Ecto neural progenitor cell (in vitro differentiated cells): Measurements from ENCODE around the gene TEKTIP1.
A peak's percentile ranks its signal among the peaks of the same experiment; 100 is the strongest.
"Not testable (repeated sequence)": the region's sequence is repeated elsewhere in the genome, so short reads cannot be mapped to it uniquely, and the experiment has no call there.

Experiments used
- DNase-seq: peaks from one replicate; pipeline ENCODE4 v3.0.0-alpha.2; 2018; ENCODE audit warnings: low spot score

TEKTIP1 gene

DNA sequence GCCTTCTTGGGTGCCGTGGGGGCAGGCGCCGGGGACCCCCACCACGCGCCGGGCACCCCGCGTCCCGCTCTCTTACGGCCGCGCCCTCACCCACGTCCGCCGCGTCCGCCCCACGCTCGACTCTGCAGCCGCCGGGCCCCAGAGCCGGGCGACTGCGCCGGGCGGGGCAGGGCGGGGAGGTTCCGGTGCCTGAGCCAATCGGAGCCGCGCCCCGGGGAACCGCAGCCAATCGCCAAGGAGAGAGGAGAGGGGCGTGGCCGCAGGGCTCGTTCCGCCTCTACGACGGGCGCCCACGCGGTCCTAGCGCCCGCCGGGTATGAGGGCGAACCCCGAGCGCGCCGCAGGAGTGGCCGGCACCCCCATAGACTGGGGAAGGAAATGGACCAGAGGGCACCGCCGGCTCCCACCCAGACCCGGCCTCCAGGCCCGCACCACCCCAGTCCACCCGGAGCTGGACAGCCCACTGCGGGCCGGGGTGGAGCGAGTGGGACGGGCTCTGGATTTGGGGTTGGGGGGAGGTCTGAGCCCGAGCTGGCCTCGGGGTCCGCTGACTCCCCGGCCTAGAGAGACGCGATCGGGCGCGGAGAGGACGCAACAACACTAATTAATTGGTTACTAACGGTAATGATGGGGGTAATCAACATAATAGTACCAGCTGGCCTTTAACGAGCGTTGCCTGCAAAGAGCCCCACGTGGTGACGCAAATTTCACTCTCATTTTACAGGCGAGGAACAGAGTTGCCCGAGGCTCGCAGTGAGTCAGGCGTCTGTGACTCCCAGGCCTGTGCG, 18.7 kb downstream of the TEKTIP1 start, which contains the start of gene MFSD12:
MFSD12 (minus strand) TSS at position 126 of the 788 bp plus-strand sequence. CDS start 183 bp downstream, outside the sequence.
- peak; percentile 96 for DNase-seq

DNA sequence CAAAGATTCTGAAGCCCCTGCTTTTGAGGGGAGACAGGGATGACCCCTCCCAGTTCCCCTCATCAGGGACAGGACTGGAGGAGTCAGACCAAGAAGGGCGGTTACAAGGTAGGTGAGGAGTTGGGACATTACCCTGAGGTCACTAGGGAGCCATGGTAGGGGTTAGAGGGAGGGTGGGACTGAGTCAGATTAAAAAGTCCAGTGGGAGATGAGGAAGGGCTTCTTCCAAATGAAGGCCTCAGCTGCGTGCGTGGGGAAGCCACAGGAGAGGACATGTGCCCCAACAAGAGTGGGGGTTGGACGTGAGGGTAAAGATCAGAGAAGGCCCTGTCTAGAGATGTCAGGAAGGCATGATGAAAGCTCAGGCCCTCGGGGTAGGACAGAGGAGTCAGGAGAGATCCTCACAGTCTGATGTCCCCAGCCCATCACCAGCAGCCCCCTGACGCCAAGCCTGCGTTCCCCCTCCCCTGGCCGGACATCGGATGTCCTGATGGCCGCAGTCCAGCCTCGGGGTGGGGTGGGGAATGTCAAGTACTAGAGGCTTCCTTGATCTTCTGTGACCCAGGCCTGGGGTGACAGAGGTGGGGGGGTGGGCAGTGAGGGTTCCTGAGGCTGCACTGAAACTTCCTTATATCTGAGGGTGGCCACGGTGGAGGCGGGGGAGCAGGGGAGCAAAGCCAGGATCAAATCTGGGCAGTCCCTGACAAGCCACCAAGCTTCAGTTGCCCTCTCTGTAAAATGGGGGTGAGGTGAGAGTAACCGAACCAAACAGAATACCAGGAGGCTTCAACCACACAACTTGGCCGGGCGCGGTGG, 24.9 kb downstream of the TEKTIP1 start:
- no peak for DNase-seq

DNA sequence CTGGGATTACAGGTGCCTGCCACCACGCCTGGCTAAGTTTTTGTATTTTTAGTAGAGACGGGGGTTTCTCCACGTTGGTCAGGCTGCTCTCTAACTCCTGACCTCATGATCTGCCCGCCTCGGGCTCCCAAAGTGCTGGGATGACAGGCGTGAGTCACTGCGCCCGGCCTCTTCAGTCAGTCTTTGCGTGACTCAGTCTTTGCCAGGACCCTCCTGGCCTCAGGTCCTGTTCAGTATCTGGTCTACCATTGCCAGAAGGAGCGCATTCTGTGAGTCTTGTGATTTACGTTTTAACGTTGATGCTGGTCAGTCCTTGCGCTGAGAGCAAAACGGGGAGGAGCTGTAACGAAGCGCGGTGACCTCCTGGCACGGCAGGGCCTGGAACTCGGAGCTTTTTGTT, 26.2 kb downstream of the TEKTIP1 start:
- DNase-seq: no peak

DNA sequence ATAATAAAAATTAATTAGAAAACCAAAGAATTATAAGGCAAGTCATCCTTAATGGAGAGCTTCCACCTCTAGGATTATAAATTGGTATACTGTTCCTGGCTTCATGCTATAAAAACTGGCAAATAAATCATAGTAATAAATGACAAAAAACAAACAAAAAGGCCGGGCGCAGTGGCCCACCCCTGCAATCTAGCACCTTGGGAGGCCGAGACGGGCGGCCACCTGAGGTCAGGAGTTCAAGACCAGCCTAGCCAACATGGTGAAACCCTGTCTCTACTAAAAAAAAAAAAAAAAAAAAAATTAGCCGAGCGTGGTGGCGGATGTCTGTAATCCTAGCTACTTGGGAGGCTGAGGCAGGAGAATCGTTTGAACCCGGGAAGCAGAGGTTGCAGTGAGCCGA, 31.1 kb downstream of the TEKTIP1 start:
- DNase-seq: not testable (repeated sequence)

DNA sequence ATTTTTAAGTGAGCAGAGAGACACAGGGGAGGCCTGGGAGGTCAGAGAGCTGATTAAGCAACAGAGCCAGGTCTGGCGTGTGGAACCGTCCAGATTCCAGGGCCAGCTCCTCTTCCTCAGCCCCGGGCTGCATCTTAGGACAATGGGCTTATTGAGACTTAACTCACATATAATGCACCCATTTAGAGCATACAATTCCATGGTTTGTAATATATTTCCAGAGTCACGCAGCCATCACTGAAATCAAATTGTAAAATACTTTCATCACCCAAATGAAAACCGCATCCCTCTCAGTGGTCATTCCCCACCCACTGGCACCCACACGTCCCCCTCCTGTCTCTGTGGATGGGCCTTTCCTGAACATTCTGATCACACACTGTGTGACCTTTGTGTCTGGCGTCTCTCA, 31.6 kb downstream of the TEKTIP1 start:
- no peak for DNase-seq

DNA sequence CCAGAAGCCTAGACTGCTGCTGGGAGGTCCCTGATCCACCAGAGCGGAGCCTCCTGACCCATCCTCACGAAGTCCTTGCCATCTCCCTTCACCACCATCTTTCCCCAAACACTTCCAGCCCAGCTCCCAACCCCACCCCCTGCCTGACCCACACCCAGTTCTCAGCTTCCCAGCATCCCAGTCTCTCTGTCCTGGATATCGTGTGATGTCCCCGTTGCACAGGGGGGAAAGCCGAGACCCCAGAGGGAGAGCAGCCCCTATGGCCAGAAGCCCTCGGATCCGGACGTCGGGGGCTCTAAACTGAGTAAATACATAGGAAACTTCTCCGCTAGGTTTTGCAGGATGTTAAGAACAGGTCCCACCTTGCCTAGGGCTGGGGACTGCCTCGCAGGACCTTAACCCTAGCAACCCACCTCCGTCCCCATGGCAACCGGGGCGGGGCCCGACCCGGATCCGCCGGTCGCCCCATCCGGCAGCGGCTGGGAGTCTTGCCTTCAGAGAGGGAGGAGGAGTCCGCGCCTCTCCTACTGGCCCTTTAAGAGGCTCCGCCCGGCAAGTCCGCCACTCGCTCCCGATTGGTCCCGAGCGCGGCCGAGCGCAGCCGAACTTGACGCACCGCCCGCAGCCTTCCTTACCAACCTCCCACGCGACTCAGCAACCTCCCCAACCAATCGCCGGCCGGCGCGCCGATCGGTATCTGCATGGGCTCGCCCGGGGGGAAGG, 33.3 kb downstream of the TEKTIP1 start:
- peak; percentile 100 for DNase-seq

DNA sequence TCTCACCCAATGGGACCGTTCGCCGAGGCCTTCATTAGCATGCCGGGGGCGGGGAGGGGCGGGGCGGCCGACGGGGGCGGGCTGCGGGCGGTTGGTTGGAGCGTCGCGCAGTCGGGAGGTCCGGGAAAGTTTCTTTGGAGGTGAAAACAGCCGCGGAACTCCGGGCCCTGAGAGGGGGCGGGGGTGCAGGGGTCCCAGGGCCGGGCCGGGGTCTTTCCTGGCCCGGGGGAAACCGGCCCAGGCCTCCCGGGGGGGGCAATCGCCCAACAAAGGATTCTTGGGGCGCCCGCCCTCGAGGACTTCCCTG, 33.8 kb downstream of the TEKTIP1 start, which contains the start of gene HMG20B:
HMG20B (plus strand) TSS at position 90 of the 307 bp plus-strand sequence. CDS start 366 bp downstream, outside the sequence.
- no peak for DNase-seq

DNA sequence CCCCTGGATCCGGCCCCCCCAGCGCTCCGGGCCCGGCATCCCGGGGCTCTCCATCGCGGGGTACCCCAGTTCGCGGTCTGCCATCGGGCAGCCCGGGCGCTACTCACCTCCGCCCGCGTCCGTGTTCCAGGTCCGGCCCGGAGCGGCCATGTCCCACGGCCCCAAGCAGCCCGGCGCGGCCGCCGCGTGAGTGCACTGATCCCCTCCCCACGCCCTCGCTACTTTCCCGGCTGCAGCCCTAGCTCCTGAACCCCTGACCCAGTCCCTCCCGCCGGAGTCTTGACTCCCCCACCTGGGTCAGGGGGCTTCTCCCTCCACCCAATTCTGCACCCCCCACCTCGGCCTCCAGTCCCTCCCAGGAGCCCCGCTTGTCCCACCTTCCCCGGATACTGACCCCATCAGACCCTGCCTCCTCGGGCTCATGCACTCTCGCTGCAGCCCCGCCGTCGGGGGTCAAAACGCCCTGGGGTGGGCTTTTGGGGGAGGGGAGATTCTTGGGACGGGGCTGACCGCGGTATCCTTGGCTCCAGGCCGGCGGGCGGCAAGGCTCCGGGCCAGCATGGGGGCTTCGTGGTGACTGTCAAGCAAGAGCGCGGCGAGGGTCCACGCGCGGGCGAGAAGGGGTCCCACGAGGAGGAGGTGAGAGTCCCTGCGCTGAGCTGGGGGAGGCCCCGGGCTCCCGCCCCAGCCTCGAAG, 34.3 kb downstream of the TEKTIP1 start:
- no peak for DNase-seq

DNA sequence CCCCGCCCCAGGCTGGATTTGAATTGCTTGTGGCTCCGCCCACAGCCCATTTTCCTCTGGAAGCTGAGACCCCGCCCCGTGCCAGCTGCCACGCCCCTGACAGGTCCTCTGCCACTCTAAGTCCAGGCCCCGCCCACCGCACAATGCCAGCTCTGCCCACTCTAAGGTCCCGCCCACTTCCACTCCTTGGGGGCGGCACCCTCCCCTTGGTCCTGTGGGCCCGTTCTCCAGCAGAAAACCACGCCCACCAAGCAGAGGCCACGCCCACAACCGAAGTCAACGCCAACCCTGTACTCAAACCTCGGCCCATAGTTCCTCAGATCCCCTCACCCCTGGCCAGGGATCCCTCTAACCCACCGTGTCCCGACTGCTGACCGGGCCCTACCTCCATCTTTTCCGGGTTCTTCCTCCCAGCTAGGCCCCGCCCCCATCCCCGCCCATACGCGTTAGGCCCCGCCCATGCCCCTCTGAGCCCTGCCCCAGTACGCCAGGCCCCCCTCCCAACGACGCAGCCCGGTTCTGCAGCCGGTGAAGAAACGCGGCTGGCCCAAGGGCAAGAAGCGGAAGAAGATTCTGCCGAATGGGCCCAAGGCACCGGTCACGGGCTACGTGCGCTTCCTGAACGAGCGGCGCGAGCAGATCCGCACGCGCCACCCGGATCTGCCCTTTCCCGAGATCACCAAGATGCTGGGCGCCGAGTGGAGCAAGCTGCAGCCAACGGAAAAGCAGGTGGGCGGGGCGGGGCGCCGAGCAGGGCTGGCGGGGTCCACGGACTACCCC, 35.1 kb downstream of the TEKTIP1 start:
- peak; percentile 99 for DNase-seq

DNA sequence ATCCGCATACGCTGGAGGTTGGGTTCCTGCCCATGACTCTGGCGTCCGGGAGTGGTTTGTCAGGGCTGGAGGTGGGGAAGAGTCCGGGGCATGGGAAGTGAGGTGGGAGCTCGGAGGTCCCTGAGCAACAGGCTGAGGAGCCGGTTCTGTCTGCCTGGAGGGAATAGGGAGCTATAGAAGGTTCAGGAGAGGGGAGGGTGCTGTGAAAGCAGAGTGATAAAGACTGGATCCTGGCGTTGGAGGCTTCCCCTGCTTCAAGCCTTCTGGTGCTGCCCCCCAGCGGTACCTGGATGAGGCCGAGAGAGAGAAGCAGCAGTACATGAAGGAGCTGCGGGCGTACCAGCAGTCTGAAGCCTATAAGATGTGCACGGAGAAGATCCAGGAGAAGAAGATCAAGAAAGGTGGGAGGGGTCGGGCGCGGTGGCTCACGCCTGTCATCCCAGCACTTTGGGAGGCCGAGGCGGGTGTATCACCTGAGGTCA, 36.3 kb downstream of the TEKTIP1 start:
- peak; percentile 59 for DNase-seq

DNA sequence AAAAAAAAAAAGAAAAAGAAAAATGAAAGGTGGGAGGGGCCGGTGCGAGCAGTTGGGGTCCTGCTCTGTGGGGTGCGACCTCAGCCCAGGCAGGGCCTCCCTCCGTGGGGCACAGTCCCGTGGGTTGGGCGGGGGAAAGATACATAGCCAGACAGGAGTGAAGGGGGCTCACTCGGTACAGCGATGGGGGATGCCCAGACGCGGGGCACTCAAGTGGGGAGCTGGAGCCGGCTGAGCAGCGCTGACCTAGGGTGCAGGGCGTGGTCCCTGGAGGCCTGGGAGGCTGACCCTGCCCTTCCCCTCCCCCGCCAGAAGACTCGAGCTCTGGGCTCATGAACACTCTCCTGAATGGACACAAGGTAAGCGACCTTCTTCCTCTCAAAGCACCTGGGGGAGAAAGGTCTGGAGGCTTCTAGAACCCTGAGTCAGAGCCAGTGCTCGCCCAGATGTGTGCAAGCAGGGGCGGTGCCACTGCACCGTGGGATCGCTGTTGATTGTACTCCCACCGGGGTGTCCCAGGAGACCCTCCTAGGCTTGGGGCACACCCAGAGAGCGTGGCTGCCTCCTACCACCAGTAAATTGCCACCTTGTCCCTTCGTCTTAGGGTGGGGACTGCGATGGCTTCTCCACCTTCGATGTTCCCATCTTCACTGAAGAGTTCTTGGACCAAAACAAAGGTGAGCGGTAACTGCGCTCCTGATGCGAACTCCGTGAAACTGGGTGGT, 37.1 kb downstream of the TEKTIP1 start:
- peak; percentile 49 for DNase-seq

DNA sequence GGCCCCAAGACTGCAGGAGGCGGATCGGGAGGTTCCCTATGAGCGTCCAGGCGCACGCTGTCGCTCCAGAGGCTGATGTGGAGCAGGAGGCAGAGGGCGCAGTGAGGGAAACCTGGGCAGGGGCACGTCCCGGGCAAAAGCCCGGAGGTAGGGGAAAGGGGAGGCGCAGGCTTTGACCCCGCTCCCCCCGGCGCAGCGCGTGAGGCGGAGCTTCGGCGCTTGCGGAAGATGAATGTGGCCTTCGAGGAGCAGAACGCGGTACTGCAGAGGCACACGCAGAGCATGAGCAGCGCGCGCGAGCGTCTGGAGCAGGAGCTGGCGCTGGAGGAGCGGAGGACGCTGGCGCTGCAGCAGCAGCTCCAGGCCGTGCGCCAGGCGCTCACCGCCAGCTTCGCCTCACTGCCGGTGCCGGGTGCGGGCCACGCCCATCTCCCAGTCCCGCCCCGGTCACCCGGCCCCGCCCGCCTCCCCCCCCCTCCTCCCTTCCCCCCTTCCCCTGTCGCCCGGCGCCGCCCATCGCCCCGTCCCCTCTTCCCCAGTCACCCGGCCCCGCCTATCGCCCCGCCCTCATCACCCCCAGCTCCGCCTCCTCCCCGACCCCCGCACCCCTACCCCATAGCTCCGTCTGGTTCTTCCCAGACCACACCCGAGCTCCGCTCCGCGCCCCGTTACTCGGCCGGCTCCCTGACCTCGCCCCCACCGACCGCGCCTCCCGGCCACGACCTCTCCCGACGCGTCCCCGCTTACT, 37.9 kb downstream of the TEKTIP1 start:
- DNase-seq: peak; percentile 88

DNA sequence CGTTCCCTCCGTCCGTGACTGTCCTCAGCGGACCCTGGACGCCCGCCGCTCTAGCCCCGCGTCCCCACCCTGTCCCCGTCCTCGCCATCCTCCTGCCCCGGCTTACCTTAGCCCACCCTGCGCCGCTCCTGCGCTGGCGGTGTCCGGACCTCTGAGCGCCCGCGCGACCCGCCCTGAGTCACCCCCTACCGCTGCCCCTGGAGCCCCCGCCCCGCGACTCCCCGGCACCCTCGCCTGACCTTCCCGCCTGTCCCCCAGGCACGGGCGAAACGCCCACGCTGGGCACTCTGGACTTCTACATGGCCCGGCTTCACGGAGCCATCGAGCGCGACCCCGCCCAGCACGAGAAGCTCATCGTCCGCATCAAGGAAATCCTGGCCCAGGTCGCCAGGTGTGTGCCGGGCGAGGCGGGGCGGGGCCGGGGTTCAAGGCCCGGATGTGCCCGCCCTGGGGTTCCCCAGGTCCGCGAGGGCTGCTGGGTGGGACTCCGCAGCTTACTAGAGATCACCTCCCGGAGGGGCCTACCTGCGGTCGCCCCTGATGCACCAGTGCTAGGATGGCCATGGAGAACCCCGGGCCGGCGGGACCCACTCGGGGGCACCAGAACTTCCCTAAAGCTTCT, 38.9 kb downstream of the TEKTIP1 start:
- DNase-seq: peak; percentile 53

DNA sequence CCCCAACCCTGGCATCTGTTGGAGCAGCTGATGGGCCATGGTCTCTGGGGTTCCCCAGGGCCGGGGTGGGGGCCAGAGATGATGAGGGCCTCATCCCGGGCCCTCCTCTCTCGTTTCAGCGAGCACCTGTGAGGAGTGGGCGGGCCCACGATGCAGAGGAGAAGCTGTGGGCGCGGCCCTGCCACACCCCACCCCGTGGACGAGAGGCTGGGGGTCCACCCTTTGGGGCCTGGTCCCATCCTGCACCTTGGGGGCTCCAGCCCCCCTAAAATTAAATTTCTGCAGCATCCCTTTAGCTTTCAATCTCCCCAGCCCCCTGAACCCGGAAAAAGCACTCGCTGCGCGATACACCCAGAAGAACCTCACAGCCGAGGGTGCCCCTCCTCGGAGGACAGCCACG, 39.4 kb downstream of the TEKTIP1 start:
- no peak for DNase-seq

DNA sequence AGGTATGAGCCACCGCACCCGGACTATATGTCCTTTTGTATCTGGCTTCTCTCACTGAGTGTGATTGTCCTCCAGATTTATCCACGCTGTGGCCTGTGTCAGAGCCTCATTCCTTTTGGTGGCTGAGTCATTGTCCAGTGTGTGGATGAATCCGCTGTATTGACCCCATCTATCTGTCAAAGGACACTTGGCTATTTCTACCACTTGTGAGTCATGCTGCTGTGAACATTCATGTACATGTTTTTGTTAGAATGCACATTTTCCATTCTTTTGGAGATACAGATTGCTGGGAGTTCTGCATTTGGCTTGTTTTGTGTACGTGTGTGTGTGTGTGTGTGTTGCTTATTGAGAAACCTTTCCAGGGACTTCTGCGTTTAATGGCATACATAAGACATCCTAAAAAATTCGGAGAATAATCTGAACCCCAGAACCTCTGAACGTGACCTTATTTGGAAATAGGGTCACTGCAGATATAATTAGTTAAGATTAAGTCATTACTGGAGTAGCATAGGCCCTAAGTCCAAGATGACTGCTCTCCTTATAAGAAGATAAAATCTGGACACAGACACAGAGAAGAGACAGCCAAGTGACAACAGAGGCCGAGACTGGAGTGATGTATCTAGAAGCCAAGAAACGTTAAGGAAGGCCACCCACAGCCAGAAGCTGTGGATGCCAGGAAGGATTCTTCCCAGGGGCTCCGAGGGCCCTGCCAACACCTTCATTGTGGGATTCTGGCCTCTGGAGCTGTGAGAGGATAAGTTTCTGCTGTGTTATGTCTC, 41.4 kb downstream of the TEKTIP1 start:
- DNase-seq: no peak

DNA sequence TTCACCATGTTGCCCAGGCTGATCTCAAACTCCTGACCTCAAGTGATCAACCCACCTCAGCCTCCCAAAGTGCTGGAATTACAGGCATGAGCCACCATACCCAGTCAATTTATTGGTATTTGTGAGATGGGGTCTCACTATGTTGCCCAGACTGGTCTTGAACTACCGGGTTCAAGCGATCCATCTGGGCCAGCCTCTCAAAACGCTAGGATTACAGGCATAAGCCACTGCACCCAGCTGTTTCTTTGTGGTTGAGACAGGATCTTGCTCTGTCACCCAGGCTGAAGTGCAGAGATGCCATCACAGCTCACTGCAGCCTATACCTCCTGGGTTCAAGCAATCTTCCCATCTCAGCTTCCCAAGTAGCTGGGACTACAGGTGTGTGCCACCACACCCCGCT, 42.8 kb downstream of the TEKTIP1 start:
- DNase-seq: not testable (repeated sequence)

DNA sequence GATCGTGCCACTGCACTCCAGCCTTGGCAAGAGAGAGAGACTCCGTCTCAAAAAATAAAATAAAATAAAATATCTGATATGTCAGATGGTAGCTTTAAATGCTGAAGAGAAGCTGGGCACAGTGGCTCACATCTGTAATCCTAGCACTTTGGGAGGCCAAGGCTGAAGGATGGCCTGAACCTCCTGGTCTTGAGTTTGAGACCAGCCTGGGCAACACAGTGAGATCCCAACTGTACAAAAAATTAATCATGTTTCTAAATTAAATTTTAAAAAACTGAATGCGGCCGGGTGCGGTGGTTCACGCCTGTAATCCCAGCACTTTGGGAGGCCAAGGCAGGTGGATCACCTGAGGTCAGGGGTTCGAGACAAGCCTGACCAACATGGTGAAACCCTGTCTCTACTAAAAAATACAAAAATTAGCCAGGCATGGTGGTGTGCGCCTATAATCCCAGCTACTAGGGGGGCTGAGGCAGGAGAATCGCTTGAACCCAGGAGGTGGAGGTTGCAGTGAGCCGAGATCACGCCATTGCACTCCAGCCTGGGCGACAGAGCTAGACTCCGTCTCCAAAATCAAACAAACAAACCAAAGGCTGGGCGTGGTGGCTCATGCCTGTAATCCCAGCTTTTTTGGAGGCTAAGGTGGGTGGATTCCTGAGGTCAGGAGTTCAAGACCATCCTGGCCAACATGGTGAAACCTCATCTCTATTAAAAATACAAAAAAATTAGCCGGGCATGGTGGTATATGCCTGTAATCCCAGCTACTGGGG, 45.2 kb downstream of the TEKTIP1 start:
- DNase-seq: not testable (repeated sequence)
